HG02759 (cell line): ENCODE data around the gene NSG2.

Source experiments
- ATAC-seq: cut with Tn5 transposase; IDR thresholded peaks from one replicate; pipeline ENCODE4 v1.9.1; 2021; ENCODE audit warnings: mild to moderate bottlenecking, moderate library complexity; ENCODE audit not compliant: unreplicated experiment

NSG2 gene

GRCh38 chr5:174147551-174147950, 102.0 kb downstream of the NSG2 start:
- ATAC-seq, result no peak

GRCh38 chr5:174148721-174149120, 103.2 kb downstream of the NSG2 start:
- ATAC-seq, result no peak

GRCh38 chr5:174149426-174149825, 103.9 kb downstream of the NSG2 start:
- no peak for ATAC-seq

DNA sequence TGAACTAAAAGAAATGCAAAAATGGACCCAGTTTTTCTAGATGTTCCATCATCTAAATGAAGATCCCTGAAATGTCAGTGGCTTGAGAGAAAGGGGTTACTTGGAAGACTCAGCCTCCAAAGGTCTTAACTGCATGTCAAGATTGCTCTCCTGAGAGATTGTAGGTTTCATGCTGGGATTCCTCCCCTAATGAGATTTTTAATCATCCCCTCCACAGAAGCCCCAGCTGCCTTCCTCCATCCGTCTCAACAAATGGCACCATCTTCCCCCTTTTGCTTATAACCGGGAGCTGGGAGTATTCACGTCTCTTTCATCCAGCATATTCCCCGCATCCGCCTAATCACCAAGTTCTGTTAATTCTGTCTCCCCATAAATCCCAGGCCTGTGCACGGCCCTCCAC, 104.5 kb downstream of the NSG2 start:
- no peak for ATAC-seq

GRCh38 chr5:174151599-174152181, 106.2 kb downstream of the NSG2 start:
- ATAC-seq, result no peak

GRCh38 chr5:174154559-174154958, 109.1 kb downstream of the NSG2 start:
- no peak for ATAC-seq

DNA sequence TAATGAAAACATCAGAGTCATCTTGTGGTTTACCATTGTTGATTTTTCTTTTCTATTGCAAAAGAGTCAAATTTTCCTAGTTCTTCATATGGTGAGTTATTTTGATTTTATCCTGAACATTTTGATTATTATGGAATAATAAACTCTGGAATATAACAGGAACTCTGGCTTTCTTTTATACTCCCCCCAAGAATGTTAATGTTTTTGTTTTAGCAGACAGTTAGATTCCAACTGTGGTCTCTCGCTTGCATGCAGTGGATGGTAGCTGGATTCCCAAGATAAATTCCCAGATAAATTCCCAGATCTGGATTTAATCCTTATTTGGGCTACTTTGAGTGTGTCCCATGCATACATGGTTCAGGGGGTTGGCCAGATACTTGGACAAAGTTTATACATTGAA, 109.8 kb downstream of the NSG2 start:
- ATAC-seq, result no peak

DNA sequence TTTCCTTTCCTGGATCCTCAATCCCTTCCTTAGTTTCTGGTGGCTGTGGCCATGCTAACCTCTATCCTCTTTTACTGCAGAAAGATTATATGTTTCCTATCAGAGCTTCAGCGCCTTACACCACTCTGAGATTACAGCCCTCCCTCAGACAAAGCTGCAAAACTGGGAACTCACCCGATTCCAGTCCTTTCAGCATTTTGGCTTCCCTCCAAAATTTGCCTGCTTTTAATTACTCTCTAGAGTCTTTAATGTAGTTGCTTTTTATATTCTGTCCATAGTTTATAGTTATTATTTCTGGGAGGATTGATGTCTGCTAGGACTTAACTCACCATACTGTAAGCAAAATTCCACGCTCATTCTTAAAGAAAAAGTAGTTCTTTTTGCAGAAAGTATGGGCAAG, 110.2 kb downstream of the NSG2 start:
- ATAC-seq, result no peak

DNA sequence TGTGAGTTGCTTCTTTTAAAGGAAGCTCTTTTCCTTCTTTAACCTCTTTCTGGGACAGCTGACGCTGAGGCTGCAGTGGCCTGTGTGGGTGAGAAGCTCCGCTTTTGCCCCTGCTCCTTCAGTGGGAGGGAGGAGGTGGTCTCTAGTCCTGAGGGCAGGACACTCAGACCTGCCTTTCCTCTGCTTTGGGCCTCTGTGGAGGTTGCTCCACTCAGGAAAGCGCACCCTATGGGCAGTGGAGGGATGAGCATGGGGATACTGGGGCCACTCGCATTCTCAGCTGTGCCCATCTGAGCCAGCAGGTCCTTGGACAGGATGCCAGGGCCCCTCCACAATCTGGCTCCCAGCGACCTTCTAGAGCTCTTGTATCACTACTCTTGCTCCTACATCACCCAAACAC, 111.5 kb downstream of the NSG2 start:
- no peak for ATAC-seq
